GM21825 (cell line): ENCODE results near the gene HAAO.
"Not testable (repeated sequence)": the region's sequence is repeated elsewhere in the genome, so short reads cannot be mapped to it uniquely, and the experiment has no call there.

Experiments
- ATAC-seq: cut with Tn5 transposase; IDR thresholded peaks from one replicate; pipeline ENCODE4 v1.9.1; 2021; ENCODE audit warnings: mild to moderate bottlenecking, moderate library complexity; ENCODE audit not compliant: unreplicated experiment

HAAO gene

GRCh38 chr2:42752816-42753813, 39.3 kb downstream of the HAAO start:
- no peak for ATAC-seq

- ATAC-seq: peak; percentile 59
Measured at GRCh38 chr2:42752314-42752713, 40.1 kb downstream of the HAAO start.

GRCh38 chr2:42748840-42749239, 43.5 kb downstream of the HAAO start:
- ATAC-seq: no peak

GRCh38 chr2:42747422-42747821, 45.0 kb downstream of the HAAO start:
- ATAC-seq: no peak

- ATAC-seq: no peak
Measured at GRCh38 chr2:42744545-42745082, 47.8 kb downstream of the HAAO start.

- ATAC-seq: no peak
Measured at GRCh38 chr2:42743659-42743990, 48.8 kb downstream of the HAAO start.

DNA sequence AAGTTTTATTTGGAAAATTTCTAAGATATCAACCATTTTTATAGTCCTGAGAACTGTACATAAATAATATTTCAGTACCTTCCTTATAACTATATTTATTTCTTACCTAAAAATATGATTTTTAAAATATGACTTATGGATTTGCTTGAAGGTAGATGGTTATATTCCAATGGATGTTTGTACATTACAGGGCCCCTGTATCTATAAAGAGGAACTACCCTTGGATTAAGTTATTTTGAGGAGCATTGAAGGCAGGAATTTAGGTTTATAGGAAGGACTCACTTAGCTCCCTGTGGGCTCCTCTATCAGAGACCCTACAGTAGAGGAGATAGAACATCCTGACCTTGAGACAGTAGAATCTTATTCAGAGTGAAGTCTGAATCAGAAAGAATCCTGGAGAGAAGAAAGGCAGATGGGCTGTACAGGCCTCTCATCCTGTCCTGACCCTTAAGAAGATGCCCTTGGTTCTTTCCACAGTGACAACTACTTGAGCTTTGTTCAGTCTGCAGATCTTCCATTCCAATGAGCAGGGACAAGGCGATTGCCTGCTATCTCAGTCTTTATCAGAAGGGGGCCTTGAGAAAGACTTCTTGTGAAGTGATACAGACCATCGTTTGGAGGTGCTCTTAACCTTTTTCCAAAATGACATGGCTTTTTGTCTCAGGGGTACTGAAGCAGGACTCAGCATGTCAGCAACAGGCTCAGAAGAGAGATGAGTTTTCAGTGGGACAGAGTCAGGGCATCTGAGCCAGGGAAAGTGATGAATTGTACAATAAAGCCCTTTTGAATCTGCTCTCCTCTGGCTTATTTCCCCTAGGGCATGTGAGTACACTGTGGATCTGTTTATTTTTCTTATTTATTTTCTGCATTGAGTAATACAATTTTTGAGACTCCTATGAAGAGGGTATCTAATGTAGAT, 49.4 kb downstream of the HAAO start:
- ATAC-seq: no peak

DNA sequence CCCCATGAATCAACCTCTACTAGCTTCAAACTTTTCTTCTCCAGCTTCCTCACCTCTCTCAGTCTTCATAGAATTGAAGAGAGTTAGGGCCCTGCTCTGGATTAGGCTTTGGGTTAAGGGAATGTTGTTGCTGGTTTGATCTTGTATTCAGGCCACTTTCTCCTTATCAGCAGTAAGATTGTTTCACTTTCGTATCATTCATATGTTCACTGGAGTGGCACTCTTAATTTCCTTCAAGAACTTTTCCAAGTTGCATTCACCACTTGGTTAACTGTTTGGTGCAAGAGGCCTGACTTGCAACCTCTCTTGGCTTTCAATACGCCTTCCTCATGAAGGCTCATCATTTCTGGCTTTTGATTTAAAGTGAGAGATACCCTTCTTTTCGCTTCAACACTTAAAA, 51.2 kb downstream of the HAAO start:
- ATAC-seq: no peak

DNA sequence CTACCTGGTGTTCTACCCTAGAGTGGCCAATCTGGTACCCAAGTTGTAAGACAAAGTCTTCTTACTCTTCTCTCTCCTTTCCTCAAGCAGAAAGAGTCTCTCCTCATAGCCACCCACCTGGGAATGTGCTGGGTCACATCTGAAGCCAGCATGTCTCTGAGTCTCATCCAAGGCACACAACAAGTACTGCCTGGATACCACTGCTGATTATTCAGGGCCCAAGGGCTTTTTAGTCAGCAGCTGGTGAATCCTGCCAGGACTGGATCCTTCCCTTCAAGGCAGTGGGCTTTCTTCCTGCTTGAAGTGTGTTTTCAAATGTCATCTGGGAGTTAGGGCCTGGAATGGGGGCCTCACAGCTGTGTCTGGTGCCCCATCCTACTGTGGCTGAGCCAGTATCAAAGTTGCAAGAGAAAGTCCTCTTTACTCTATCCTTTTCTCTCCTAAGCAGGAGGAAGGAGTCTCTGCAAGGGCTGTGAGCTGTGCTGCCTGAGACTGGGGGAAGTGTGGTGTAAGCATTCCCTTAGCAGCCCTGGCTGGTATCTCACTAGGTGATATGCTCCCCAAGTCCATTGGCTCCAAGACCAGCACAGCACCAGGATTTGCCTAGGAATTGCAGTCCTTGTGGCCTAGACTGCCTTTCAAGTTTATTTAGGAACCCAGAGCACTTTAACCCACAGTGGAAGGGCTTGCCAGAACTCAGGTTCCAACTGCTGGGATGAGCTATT, 55.6 kb downstream of the HAAO start:
- ATAC-seq: no peak

GRCh38 chr2:42733852-42734251, 58.5 kb downstream of the HAAO start:
- ATAC-seq: no peak

DNA sequence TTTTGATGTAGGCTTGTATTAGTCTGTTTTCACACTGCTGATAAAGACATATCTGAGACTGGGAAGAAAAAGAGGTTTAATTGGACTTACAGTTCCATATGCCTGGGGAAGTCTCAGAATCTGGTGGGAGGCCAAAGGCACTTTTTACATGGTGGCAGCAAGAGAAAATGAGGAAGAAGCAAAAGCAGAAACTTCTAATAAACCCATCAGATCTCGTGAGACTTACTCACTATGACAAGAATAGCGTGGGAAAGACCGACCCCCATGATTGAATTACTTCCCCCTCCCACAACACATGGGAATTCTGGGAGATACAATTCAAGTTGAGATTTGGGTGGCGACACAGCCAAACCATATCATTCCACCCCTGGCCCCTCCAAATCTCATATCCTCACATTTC, 61.1 kb downstream of the HAAO start:
- not testable (repeated sequence) for ATAC-seq

DNA sequence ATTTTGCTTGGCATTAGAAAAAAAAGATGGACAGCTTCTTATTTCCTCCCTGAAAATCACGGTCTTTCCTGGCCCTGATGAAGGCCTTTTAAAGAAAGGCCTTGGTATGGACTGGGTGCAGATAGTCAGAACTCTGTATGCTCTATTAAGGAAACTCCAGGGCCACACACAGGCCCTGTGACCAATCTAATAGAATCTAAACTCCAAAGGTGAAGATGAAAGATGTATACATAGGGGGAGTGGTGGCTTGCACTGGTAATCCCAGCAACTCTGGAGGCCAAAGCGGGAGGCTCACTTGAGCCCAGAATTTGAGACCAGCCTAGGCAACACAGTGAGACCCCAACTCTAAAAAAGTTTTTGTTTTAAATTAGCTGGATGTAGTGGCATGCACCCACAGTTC, 65.7 kb downstream of the HAAO start:
- ATAC-seq: no peak

DNA sequence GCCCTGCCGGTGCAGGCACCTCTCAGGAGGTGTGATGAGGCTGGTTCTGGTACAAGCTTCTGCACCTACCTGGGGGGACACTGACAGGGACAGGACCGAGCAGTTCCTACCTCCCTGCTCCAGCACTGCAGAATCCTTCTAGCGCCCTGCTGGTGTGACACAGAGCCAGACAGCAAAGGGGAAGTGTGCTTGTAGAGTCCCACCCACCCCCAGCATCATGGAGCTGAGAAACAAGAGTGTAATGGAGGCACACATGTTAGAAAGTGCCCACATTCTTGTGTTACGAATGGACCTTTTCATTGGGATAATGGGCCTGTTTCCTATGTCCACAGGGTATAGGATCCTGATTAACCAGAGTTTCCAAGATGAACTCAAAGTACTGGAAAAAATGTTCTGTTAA, 66.7 kb downstream of the HAAO start:
- ATAC-seq: no peak

DNA sequence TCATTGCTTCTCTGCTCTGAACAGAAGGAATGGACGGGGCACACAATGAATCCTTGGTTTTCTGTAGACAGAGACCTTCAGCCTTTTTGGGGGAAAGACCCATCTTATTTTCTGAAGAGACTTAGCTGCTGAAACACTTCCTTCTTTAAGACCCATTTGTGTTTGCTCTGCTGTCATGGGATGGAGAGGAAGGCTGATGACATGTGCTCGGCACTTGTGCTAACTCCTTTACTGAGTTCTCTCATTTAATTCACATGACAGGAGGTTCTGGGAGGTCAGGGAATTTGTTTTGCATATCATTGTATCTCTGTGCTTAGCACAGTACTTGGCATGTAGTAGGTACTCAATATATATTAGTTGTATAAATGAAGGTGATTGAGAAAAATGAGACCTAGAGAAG, 67.5 kb downstream of the HAAO start:
- ATAC-seq: no peak

GRCh38 chr2:42723465-42723864, 68.9 kb downstream of the HAAO start:
- no peak for ATAC-seq

DNA sequence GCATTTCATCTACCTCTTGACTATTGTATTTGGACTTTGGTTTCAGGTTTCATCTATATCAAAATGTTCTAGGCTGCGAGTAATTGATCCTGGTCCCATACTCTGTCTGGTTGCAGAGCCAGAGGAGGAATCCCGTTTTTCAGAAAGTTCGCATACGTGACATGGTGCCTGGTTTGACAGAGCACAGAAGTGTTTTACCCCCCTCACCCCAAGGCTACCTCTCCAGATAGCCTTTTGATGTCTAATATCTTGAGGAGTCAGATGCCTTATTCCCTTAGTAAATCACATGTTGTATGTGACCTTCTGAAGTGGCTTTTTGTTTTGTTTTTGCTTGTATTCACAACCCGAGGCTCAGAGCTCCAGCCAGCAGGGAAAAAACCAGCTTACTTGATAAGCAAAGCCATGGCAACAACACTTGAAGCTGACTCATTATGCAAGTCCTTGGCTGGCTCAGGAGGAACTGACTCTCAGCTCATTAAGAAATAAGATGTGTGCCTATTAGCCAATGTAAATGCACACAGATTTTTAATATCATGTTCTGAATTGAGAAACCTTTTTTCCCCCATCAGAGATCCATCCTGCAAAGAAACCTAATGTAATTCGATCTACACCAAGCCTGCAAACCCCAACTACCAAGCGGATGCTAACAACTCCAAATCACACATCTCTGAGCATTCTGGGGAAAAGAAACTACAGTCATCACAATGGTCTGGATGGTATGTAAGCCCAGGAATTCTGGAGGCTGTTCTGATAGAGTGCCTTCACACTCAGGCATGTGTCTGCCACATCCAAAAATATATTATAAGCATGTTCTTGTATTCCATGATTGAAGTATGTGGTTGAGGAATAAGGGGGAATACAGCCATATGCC, 69.8 kb downstream of the HAAO start:
- peak; percentile 94 for ATAC-seq

DNA sequence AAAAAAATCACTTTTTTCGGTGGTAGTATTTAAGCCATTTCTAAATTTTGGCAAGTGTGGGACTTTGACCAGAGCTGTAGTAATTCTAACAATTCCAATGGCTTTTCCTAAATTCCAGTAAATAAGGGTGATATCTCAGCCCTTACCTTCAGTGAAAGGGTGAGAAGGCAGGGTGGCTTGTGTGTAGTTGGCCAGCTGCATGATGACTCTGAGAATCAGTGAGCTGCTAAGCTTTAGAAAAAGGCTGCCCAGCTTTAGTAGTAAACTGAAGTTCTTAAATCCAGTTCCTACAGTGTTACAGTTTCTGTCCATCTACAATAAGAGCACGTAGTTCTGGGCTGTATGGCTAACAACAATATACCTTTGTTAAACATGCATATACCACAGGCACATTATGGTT, 70.5 kb downstream of the HAAO start:
- peak; percentile 4 for ATAC-seq
